Spleen (tissue), 11 donors: Measurements from ENCODE around the gene ATXN7L1. TPM values are rescaled to one million over a fixed set of nuclear protein-coding genes. Genes with fewer than 3 reads are reported as not detected.

ENCODE experiments used
- DNase-seq: peaks from one replicate; pipeline ENCODE4 v3.0.0-alpha.2; 2020
- H3K27ac ChIP-seq, 8 donors: fragments of 200-600 bp; sonication (generic) in 7 of 8; 1 replicate in 4 of 8; 2 replicates in 4 of 8; pipeline versions ENCODE4 v1.5.0 to v1.8.0; 2016 to 2021; ENCODE audit warnings: inconsistent platforms in 4 of 8, mild to moderate bottlenecking in 4 of 8, moderate library complexity in 1 of 8
- H3K27me3 ChIP-seq, 7 donors: fragments of 200-600 bp; sonication (generic) in 6 of 7; replicated peaks in 1 of 7; 1 replicate in 4 of 7; 2 replicates in 3 of 7; pipeline versions ENCODE4 v1.5.0 to v1.8.0; 2016 to 2021; ENCODE audit warnings: inconsistent platforms in 3 of 7, mild to moderate bottlenecking in 1 of 7
- H3K36me3 ChIP-seq, 6 donors: fragments of 200-600 bp; sonication (generic) in 5 of 6; 1 replicate in 4 of 6; 2 replicates in 2 of 6; pipeline versions ENCODE4 v1.5.0 to v1.8.0; 2016 to 2021; ENCODE audit warnings: inconsistent platforms in 2 of 6
- H3K4me1 ChIP-seq, 6 donors: fragments of 200-600 bp; sonication (generic) in 5 of 6; 1 replicate in 3 of 6; 2 replicates in 3 of 6; pipeline versions ENCODE4 v1.5.0 to v1.8.0; 2016 to 2021; ENCODE audit warnings: inconsistent platforms in 3 of 6
- H3K4me3 ChIP-seq, 8 donors: fragments of 200-600 bp; sonication (generic) in 7 of 8; 1 replicate in 4 of 8; 2 replicates in 4 of 8; pipeline versions ENCODE4 v1.5.0 to v1.8.0; 2016 to 2021; ENCODE audit warnings: inconsistent platforms in 4 of 8, mild to moderate bottlenecking in 4 of 8, moderate library complexity in 2 of 8
- H3K9me3 ChIP-seq, 8 donors: fragments of 200-600 bp; sonication (generic) in 7 of 8; 1 replicate in 4 of 8; 2 replicates in 4 of 8; pipeline versions ENCODE4 v1.5.0 to v1.8.0; 2016 to 2021; ENCODE audit warnings: inconsistent platforms in 4 of 8
- CTCF ChIP-seq, 11 experiments: fragments of 200-600 bp in 7 of 11; fragments of 450-650 bp in 4 of 11; sonication (generic) in 4 of 11; IDR thresholded peaks in 8 of 11; conservative IDR thresholded peaks in 3 of 11; 1 replicate in 7 of 11; 2 replicates in 4 of 11; pipeline versions ENCODE4 v1.4.0 to v1.8.0; 2016 to 2021; ENCODE audit warnings: antibody characterized with exemption in 11 of 11, inconsistent platforms in 4 of 11, mild to moderate bottlenecking in 1 of 11
- POLR2A ChIP-seq, 3 donors: fragments of 450-650 bp; IDR thresholded peaks; one replicate each; pipeline ENCODE4 v1.5.1; 2017; ENCODE audit warnings: antibody characterized with exemption in 3 of 3, mild to moderate bottlenecking in 1 of 3
- POLR2AphosphoS5 ChIP-seq, 3 donors: sonication (generic); formaldehyde crosslinking; IDR thresholded peaks; one replicate each; pipeline ENCODE4 v1.5.1; 2017; ENCODE audit warnings: antibody characterized with exemption in 3 of 3
- WGBS, 5 donors: extraction: QIAGEN DNeasy Blood & Tissue Kit in 3 of 5; methylation state at CpG; one replicate each; pipeline versions ENCODE4 v1.1.5 to v1.1.7; 2013 to 2018; 5-methylcytosine and 5-hydroxymethylcytosine counted together
- intact Hi-C: fragments of 100-400 bp; cut with DNase I; formaldehyde crosslinking; loops from one replicate; pipeline ENCODE4 v1.15.0; 2023; ENCODE audit warnings: low total_unique reads
- polyA plus RNA-seq, 3 donors: library from polyadenylated mRNA; stranded (reverse); fragments of 200-250 nt; gene quantifications; one replicate each; pipeline ENCODE4 v1.2.1, GENCODE V29; 2013
- total RNA-seq, 7 donors: library from RNA; depleted of rRNA in 3 of 7; stranded (reverse); fragments of >200 nt in 3 of 7; fragmentation: NEBNext Ultra II Directional in 4 of 7; extraction: Animal tissue kit (Norgen Biotek cat#: 25700) in 4 of 7; gene quantifications; one replicate each; pipeline versions ENCODE4 v1.1.0 to v1.2.1, GENCODE V29; 2016 to 2021
- donor health status: healthy with polysubstance abuse.
- donor health status: DM: no; HTN: no; CAD: no; lungs with moderate emphysema.
- donor health status: DM: no; HTN: no; CAD: no.
- donor health status: Bipolar disorder and iron deficiency.
- donor health status: healthy.
- donor health status: DM: no; HTN: no; CAD: no.
- donor health status: DM: yes; HTN: yes; CAD: no.

ATXN7L1 gene
- total and polyA plus RNA-seq, 10 donors: 2.4 to 29.3 (median 18.4) TPM

GRCh38 chr7:105744258-105744657, 132.1 kb downstream of the ATXN7L1 start:
- peaks cover 7 to 20% (median 16%) of the 10 kb centered on the region in 6 donors for H3K4me1 ChIP-seq
- TF ChIP-seq CTCF (IDR thresholded peaks at IDR 0.05 in 8 of 11, conservative IDR thresholded peaks at IDR 0.05 in 3 of 11): no peak
- TF ChIP-seq POLR2AphosphoS5 (IDR thresholded peaks at IDR 0.05): no peak
- no peak for TF ChIP-seq POLR2A (IDR thresholded peaks at IDR 0.05)
- H3K36me3 ChIP-seq: peaks cover 0 to 11% (median 0%) of the 10 kb centered on the region in 6 donors
- H3K9me3 ChIP-seq: no peaks in the 10 kb centered on the region
- no peaks in the 10 kb centered on the region for H3K27me3 ChIP-seq
- intact Hi-C loops: no loop called here
- no peak overlapping the region for H3K4me3 ChIP-seq
- H3K27ac ChIP-seq: no peak overlapping the region
- WGBS, 5 donors: 85 to 98% (median 97%) methylated on average over 1 of the region's 1 CpG
- no peak for DNase-seq

GRCh38 chr7:105743351-105744090, 132.9 kb downstream of the ATXN7L1 start:
- Histone ChIP-seq H3K36me3 (peaks cover 0 to 11% (median 0%) of the 10 kb centered on the region in 6 donors), H3K27ac (no peak overlapping the region), H3K27me3 (no peaks in the 10 kb centered on the region), H3K4me3 (no peak overlapping the region), H3K4me1 (peaks cover 7 to 20% (median 16%) of the 10 kb centered on the region in 6 donors), H3K9me3 (no peaks in the 10 kb centered on the region)
- intact Hi-C loops: no loop called here
- DNase-seq: no peak
- TF ChIP-seq POLR2A (IDR thresholded peaks at IDR 0.05): no peak
- no peak for TF ChIP-seq CTCF (IDR thresholded peaks at IDR 0.05 in 8 of 11, conservative IDR thresholded peaks at IDR 0.05 in 3 of 11)
- TF ChIP-seq POLR2AphosphoS5 (IDR thresholded peaks at IDR 0.05): no peak
- 50 to 65% (median 53%) methylated on average over 11 of the region's 11 CpGs for WGBS, 5 donors

GRCh38 chr7:105742787-105743186, 133.6 kb downstream of the ATXN7L1 start:
- intact Hi-C loops: no loop called here
- DNase-seq: no peak
- H3K36me3 ChIP-seq: peaks cover 0 to 3% (median 0%) of the 10 kb centered on the region in 6 donors

GRCh38 chr7:105741982-105742381, 134.4 kb downstream of the ATXN7L1 start:
- Histone ChIP-seq H3K27me3 (no peaks in the 10 kb centered on the region), H3K9me3 (no peaks in the 10 kb centered on the region), H3K4me3 (no peak overlapping the region), H3K27ac (no peak overlapping the region), H3K4me1 (peaks cover 7 to 20% (median 16%) of the 10 kb centered on the region in 6 donors), H3K36me3 (no peaks in the 10 kb centered on the region)
- intact Hi-C loops: no loop called here
- DNase-seq: no peak
- no peak for TF ChIP-seq POLR2AphosphoS5 (IDR thresholded peaks at IDR 0.05)
- TF ChIP-seq POLR2A (IDR thresholded peaks at IDR 0.05): no peak
- no peak for TF ChIP-seq CTCF (IDR thresholded peaks at IDR 0.05 in 8 of 11, conservative IDR thresholded peaks at IDR 0.05 in 3 of 11)
- WGBS, 5 donors: 86 to 96% (median 92%) methylated on average over 4 of the region's 4 CpGs

More at GRCh38 chr7:105742787-105743186, 133.6 kb downstream of the ATXN7L1 start:
- Histone ChIP-seq H3K27me3 (no peaks in the 10 kb centered on the region), H3K4me1 (peaks cover 7 to 20% (median 16%) of the 10 kb centered on the region in 6 donors), H3K4me3 (no peak overlapping the region), H3K27ac (no peak overlapping the region), H3K9me3 (no peaks in the 10 kb centered on the region)
- WGBS, 5 donors: 27 to 48% (median 38%) methylated on average over 3 of the region's 3 CpGs
- no peak for TF ChIP-seq POLR2A (IDR thresholded peaks at IDR 0.05)
